K562 (cell line): Measurements from ENCODE around the gene PSMA5. TPM values are rescaled to one million over a fixed set of nuclear protein-coding genes. Genes with fewer than 3 reads are reported as not detected.

Experiments used
- ETV6 ChIP-seq, 3 experiments: fragments of 150-350 bp in 1 of 3; sonication (generic) in 1 of 3; formaldehyde crosslinking in 1 of 3; IDR thresholded peaks; 2 replicates each; pipeline versions ENCODE4 v1.6.1 to v1.8.0; 2014 to 2022; ENCODE audit warnings: borderline replicate concordance in 2 of 3, low read depth in 2 of 3, antibody characterized with exemption in 1 of 3, low read length in 1 of 3, mild to moderate bottlenecking in 1 of 3, missing genetic modification reagents in 1 of 3
- NR2C1 ChIP-seq, 2 experiments: fragments of 450-650 bp; IDR thresholded peaks; 2 replicates each; pipeline ENCODE4 v1.6.1; 2017; ENCODE audit warnings: mild to moderate bottlenecking in 2 of 2, antibody characterized with exemption in 1 of 2, inconsistent platforms in 1 of 2, missing compliant biosample characterization in 1 of 2, missing genetic modification characterization in 1 of 2
- PURB ChIP-seq: sonication (generic); formaldehyde crosslinking; IDR thresholded peaks from 2 replicates; pipeline ENCODE4 v1.9.0; 2021; ENCODE audit warnings: low read depth, mild to moderate bottlenecking, missing genetic modification reagents
- SAFB2 ChIP-seq: fragments of 200-400 bp; formaldehyde crosslinking; IDR thresholded peaks from 2 replicates; pipeline ENCODE4 v1.6.1; 2018; ENCODE audit warnings: borderline replicate concordance, low read length, low read depth, moderate library complexity; ENCODE audit not compliant: severe bottlenecking
- ZNF12 ChIP-seq: sonication (generic); formaldehyde crosslinking; IDR thresholded peaks from 2 replicates; pipeline ENCODE4 v1.4.0; 2020; ENCODE audit warnings: mild to moderate bottlenecking, missing genetic modification reagents
- ZNF3 ChIP-seq: fragments of 250-450 bp; sonication (Bioruptor Pico); IDR thresholded peaks from 2 replicates; pipeline ENCODE4 v1.5.0; 2021; ENCODE audit warnings: mild to moderate bottlenecking, moderate library complexity
- ZNF76 ChIP-seq: fragments of 250-450 bp; sonication (Bioruptor Pico); IDR thresholded peaks from 2 replicates; pipeline ENCODE4 v1.4.0; 2020; ENCODE audit warnings: mild to moderate bottlenecking, moderate library complexity, borderline replicate concordance
- polyA plus RNA-seq, 8 experiments: library from polyadenylated mRNA; depleted of rRNA in 4 of 8; stranded (reverse) in 5 of 8; unstranded in 3 of 8; fragments of >200 nt; fragmentation: Nextera tagmentation in 2 of 8; fragmentation: Illumina TruSeq in 1 of 8; extraction: Ambion mirVana in 2 of 8; extraction: Trizol in 1 of 8; gene quantifications; 2 replicates each; pipeline versions ENCODE4 v1.2.1 to v1.2.3, GENCODE V29; 2011 to 2014; ENCODE audit warnings: inconsistent platforms in 1 of 8, missing spikeins in 1 of 8
- total RNA-seq, 7 experiments: library from RNA; depleted of rRNA in 6 of 7; stranded (reverse); fragments of >200 nt in 6 of 7; fragmentation: Illumina TruSeq in 2 of 7; extraction: Trizol in 2 of 7; gene quantifications; 2 replicates each; pipeline versions ENCODE4 v1.2.1 to v1.2.3, GENCODE V29; 2011 to 2021; ENCODE audit warnings: low replicate concordance in 1 of 7
- TF ChIP-seq, protein P1 (sequence below): fragments of 450-650 bp; formaldehyde crosslinking; IDR thresholded peaks from 2 replicates; pipeline ENCODE4 v1.4.0; 2020; ENCODE audit warnings: mild to moderate bottlenecking, mixed read lengths
- TF ChIP-seq, protein P2 (sequence below), 2 experiments: fragments of 450-650 bp in 1 of 2; sonication (generic) in 1 of 2; formaldehyde crosslinking in 1 of 2; IDR thresholded peaks; 2 replicates each; pipeline versions ENCODE4 v1.7.1 to v1.9.0; 2016 to 2022; ENCODE audit warnings: inconsistent platforms in 1 of 2, mild to moderate bottlenecking in 1 of 2, missing genetic modification reagents in 1 of 2
- TF ChIP-seq, protein P3 (sequence below), 2 experiments: fragments of 200-800 bp in 1 of 2; sonication (Bioruptor generic) in 1 of 2; sonication (generic) in 1 of 2; formaldehyde crosslinking in 1 of 2; IDR thresholded peaks in 1 of 2; conservative IDR thresholded peaks in 1 of 2; 2 replicates each; pipeline versions ENCODE4 v1.5.0 to v1.6.1; 2016 to 2020; ENCODE audit warnings: missing compliant biosample characterization in 1 of 2, missing genetic modification characterization in 1 of 2, missing genetic modification reagents in 1 of 2

PSMA5 gene
- total and polyA plus RNA-seq, 9 of the 15 experiments (the other 6 are each of a cell fraction or from before 2014, with no cell fraction given) = 82.6 to 542 (median 287) TPM

DNA sequence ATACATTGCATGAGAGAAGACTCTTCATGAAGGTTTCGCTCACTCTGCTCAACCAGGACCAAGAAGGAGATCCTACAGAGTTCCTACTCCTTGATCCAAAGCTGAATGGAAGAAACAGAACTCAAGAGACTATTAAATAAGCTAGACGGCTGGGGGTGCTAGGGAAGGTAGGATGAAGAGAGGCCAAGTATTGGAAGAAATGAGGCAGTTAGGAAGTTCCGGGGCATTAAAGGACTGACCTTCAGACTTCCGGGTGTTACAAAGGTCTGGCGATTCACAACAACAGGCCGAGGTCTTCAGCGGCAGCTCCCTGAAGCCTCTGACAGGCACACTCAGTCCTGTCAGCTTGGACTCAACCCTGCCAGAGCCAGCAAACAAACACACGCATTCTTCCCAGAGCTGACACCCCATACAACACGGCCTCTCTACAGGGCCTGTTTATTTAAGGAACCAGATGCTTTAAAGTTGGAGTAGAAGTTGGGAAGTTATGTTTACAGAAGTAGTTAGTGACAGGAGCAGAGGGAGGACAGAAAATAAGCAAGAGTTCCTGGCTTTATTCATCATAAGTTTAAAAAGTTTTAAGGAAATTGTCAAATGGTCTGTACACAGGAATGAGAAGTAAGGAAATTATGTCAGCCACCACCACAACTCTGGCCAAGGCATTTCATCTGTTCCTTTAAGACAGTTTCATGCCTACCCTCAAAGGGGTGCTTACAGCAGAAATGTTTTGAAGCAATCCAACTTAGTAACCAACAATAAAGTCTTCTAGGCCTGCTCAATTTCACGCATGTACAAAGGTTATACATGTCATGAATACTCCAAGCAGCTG lies 33.2 kb downstream of the PSMA5 start (continued):
- TF ChIP-seq, protein P1, sequence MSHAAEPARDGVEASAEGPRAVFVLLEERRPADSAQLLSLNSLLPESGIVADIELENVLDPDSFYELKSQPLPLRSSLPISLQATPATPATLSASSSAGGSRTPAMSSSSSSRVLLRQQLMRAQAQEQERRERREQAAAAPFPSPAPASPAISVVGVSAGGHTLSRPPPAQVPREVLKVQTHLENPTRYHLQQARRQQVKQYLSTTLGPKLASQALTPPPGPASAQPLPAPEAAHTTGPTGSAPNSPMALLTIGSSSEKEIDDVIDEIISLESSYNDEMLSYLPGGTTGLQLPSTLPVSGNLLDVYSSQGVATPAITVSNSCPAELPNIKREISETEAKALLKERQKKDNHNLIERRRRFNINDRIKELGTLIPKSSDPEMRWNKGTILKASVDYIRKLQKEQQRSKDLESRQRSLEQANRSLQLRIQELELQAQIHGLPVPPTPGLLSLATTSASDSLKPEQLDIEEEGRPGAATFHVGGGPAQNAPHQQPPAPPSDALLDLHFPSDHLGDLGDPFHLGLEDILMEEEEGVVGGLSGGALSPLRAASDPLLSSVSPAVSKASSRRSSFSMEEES (CRISPR knock-in tag) = no peak
- TF ChIP-seq PURB (CRISPR knock-in tag) (no peak), NR2C1 (IDR thresholded peaks at IDR 0.05) (peak; percentile 92), NR2C1 (tag; IDR thresholded peaks at IDR 0.05) (peak; percentile 94), ETV6 (IDR thresholded peaks at IDR 0.05; ENCODE audit: borderline replicate concordance in 1 of 2, low read depth in 2 of 2, low read length in 1 of 2) (peak; percentile 71 to 90; a peak in 3 of 4 replicates), ETV6 (CRISPR knock-in tag; IDR thresholded peaks at IDR 0.05; ENCODE audit: borderline replicate concordance) (no peak), ZNF3 (CRISPR knock-in tag) (no peak), ZNF12 (no peak), SAFB2 (no peak), ZNF76 (CRISPR knock-in tag) (no peak)
- TF ChIP-seq, protein P2, sequence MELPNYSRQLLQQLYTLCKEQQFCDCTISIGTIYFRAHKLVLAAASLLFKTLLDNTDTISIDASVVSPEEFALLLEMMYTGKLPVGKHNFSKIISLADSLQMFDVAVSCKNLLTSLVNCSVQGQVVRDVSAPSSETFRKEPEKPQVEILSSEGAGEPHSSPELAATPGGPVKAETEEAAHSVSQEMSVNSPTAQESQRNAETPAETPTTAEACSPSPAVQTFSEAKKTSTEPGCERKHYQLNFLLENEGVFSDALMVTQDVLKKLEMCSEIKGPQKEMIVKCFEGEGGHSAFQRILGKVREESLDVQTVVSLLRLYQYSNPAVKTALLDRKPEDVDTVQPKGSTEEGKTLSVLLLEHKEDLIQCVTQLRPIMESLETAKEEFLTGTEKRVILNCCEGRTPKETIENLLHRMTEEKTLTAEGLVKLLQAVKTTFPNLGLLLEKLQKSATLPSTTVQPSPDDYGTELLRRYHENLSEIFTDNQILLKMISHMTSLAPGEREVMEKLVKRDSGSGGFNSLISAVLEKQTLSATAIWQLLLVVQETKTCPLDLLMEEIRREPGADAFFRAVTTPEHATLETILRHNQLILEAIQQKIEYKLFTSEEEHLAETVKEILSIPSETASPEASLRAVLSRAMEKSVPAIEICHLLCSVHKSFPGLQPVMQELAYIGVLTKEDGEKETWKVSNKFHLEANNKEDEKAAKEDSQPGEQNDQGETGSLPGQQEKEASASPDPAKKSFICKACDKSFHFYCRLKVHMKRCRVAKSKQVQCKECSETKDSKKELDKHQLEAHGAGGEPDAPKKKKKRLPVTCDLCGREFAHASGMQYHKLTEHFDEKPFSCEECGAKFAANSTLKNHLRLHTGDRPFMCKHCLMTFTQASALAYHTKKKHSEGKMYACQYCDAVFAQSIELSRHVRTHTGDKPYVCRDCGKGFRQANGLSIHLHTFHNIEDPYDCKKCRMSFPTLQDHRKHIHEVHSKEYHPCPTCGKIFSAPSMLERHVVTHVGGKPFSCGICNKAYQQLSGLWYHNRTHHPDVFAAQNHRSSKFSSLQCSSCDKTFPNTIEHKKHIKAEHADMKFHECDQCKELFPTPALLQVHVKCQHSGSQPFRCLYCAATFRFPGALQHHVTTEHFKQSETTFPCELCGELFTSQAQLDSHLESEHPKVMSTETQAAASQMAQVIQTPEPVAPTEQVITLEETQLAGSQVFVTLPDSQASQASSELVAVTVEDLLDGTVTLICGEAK (IDR thresholded peaks at IDR 0.05) = peak; percentile 88
- TF ChIP-seq, protein P2 (CRISPR knock-in tag; IDR thresholded peaks at IDR 0.05) = no peak
- TF ChIP-seq, protein P3, sequence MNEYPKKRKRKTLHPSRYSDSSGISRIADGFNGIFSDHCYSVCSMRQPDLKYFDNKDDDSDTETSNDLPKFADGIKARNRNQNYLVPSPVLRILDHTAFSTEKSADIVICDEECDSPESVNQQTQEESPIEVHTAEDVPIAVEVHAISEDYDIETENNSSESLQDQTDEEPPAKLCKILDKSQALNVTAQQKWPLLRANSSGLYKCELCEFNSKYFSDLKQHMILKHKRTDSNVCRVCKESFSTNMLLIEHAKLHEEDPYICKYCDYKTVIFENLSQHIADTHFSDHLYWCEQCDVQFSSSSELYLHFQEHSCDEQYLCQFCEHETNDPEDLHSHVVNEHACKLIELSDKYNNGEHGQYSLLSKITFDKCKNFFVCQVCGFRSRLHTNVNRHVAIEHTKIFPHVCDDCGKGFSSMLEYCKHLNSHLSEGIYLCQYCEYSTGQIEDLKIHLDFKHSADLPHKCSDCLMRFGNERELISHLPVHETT (CRISPR knock-in tag; conservative IDR thresholded peaks at IDR 0.05 in 1 of 2, IDR thresholded peaks at IDR 0.05 in 1 of 2) = peak in 1 of 2 experiments; percentile 34; a peak in 2 of 4 replicates
